GM12891 (cell line): Measurements from ENCODE around the gene KXD1.
A peak's percentile ranks its signal among the peaks of the same experiment; 100 is the strongest.

Experiments used
- DNase-seq: peaks from one replicate; pipeline ENCODE4 v3.0.0; 2011; ENCODE audit warnings: low spot score; ENCODE audit not compliant: insufficient read length
- FAIRE-seq: peaks from 2 replicates; lab custom pipeline; 2011; peaks lifted over from hg19 to GRCh38; lab: Jason Lieb, UNC
- PAX5 ChIP-seq: IDR thresholded peaks from 2 replicates; pipeline ENCODE4 v1.6.1; 2011; ENCODE audit warnings: low read length, moderate library complexity, mild to moderate bottlenecking; ENCODE audit not compliant: insufficient read depth, severe bottlenecking
- POLR2A ChIP-seq: IDR thresholded peaks from 2 replicates; pipeline ENCODE4 v1.6.1; 2011; ENCODE audit warnings: low read depth, low read length, control low read depth
- POLR2AphosphoS5 ChIP-seq: IDR thresholded peaks from 2 replicates; pipeline ENCODE4 v1.6.1; 2011; ENCODE audit warnings: low read depth, low read length, control low read depth
- POU2F2 ChIP-seq: IDR thresholded peaks from 2 replicates; pipeline ENCODE4 v1.6.1; 2011; ENCODE audit warnings: low read depth, mild to moderate bottlenecking, control low read depth, low read length, moderate library complexity
- SPI1 ChIP-seq: IDR thresholded peaks from 2 replicates; pipeline ENCODE4 v1.6.1; 2011; ENCODE audit warnings: low read depth, low read length, control low read depth
- TAF1 ChIP-seq: IDR thresholded peaks from 2 replicates; pipeline ENCODE4 v1.6.1; 2011; ENCODE audit warnings: low read depth, low read length, control low read depth

KXD1 gene

GRCh38 chr19:18576383-18576782, 18.7 kb downstream of the KXD1 start:
- FAIRE-seq = no peak
- no peak for TF ChIP-seq TAF1
- no peak for DNase-seq

- no peak for DNase-seq
- TF ChIP-seq POU2F2 = no peak
- TF ChIP-seq POLR2A = peak; percentile 13; the same call in 1 of the 2 replicates
- TF ChIP-seq PAX5 = no peak
- TF ChIP-seq POLR2AphosphoS5 = no peak; the same call in 1 of the 2 replicates
- no peak for TF ChIP-seq SPI1
- no peak for FAIRE-seq
Observed at GRCh38 chr19:18577365-18577914, 19.8 kb downstream of the KXD1 start.

GRCh38 chr19:18580311-18580710, 22.6 kb downstream of the KXD1 start:
- no peak for TF ChIP-seq SPI1
- TF ChIP-seq POLR2AphosphoS5 = no peak
- TF ChIP-seq POU2F2 = no peak
- TF ChIP-seq PAX5 = no peak
- TF ChIP-seq TAF1 = no peak
- no peak for TF ChIP-seq POLR2A
- no peak for FAIRE-seq
- DNase-seq = no peak

- FAIRE-seq (peak; percentile 61), DNase-seq (no peak)
- TF ChIP-seq POLR2A (no peak), SPI1 (peak; percentile 39; the same call in 1 of the 2 replicates)
Observed at GRCh38 chr19:18586306-18586705, 28.6 kb downstream of the KXD1 start.

GRCh38 chr19:18587561-18587960, 29.9 kb downstream of the KXD1 start:
- FAIRE-seq (no peak), DNase-seq (no peak)
- TF ChIP-seq TAF1 = no peak
- TF ChIP-seq POLR2A = no peak
- TF ChIP-seq POLR2AphosphoS5 = no peak

GRCh38 chr19:18587962-18588610, 30.4 kb downstream of the KXD1 start:
- no peak for DNase-seq
- no peak for TF ChIP-seq TAF1
- TF ChIP-seq POLR2AphosphoS5 = no peak
- no peak for TF ChIP-seq POU2F2
- TF ChIP-seq PAX5 = no peak
- TF ChIP-seq POLR2A = no peak
- no peak for TF ChIP-seq SPI1
- no peak for FAIRE-seq

GRCh38 chr19:18588611-18589379, 31.1 kb downstream of the KXD1 start, which contains the start of gene REX1BD:
REX1BD (plus strand) TSS chr19:18588798; CDS start chr19:18588802, 4 bp downstream.
- DNase-seq (peak; percentile 82), FAIRE-seq (peak; percentile 91)
- TF ChIP-seq TAF1 (no peak; the same call in none of the 2 replicates), POU2F2 (peak; percentile 49; the same call in 1 of the 2 replicates), POLR2A (peak; percentile 61), PAX5 (no peak), SPI1 (peak; percentile 26), POLR2AphosphoS5 (peak; percentile 69; the same call in 1 of the 2 replicates)

GRCh38 chr19:18589380-18590272, 32.0 kb downstream of the KXD1 start:
- FAIRE-seq (peak; percentile 76), DNase-seq (no peak)
- TF ChIP-seq PAX5 (no peak), POLR2AphosphoS5 (no peak), TAF1 (no peak), POU2F2 (no peak), SPI1 (no peak), POLR2A (no peak)
